HG02885 (cell line): ENCODE results near the gene FAM200C.
A peak's percentile ranks its signal among the peaks of the same experiment; 100 is the strongest.

Experiments
- ATAC-seq: cut with Tn5 transposase; IDR thresholded peaks from one replicate; pipeline ENCODE4 v1.9.1; 2021; ENCODE audit warnings: mild to moderate bottlenecking; ENCODE audit not compliant: unreplicated experiment, poor library complexity

The FAM200C gene

GRCh38 chr5:160369990-160370712 is 29.7 kb downstream of the FAM200C start, which contains the start of gene C1QTNF2:
Gene C1QTNF2 (minus strand): TSS chr5:160370626. CDS start chr5:160355011, 15,615 bp downstream.
- ATAC-seq: peak; percentile 61

- no peak for ATAC-seq
Measured at GRCh38 chr5:160367885-160368284, 32.0 kb downstream of the FAM200C start.

GRCh38 chr5:160367261-160367660 is 32.6 kb downstream of the FAM200C start:
- ATAC-seq: no peak

GRCh38 chr5:160366230-160366629 is 33.6 kb downstream of the FAM200C start:
- no peak for ATAC-seq

- no peak for ATAC-seq
Measured at GRCh38 chr5:160363660-160364395, 36.0 kb downstream of the FAM200C start.

- no peak for ATAC-seq
Measured at GRCh38 chr5:160363211-160363610, 36.6 kb downstream of the FAM200C start.

- no peak for ATAC-seq
Measured at GRCh38 chr5:160361624-160362228, 38.1 kb downstream of the FAM200C start.

- ATAC-seq: no peak
Measured at GRCh38 chr5:160360310-160360709, 39.5 kb downstream of the FAM200C start.

- no peak for ATAC-seq
Measured at GRCh38 chr5:160359816-160360215, 40.0 kb downstream of the FAM200C start.

- no peak for ATAC-seq
Measured at GRCh38 chr5:160359242-160359641, 40.6 kb downstream of the FAM200C start.

GRCh38 chr5:160357861-160358411 is 41.9 kb downstream of the FAM200C start:
- ATAC-seq: no peak

GRCh38 chr5:160357394-160357793 is 42.5 kb downstream of the FAM200C start:
- no peak for ATAC-seq

- ATAC-seq: no peak
Measured at GRCh38 chr5:160356550-160357347, 43.1 kb downstream of the FAM200C start.

GRCh38 chr5:160354666-160355065 is 45.2 kb downstream of the FAM200C start:
- no peak for ATAC-seq

GRCh38 chr5:160353379-160353778 is 46.5 kb downstream of the FAM200C start:
- ATAC-seq: no peak

- no peak for ATAC-seq
Measured at GRCh38 chr5:160352308-160352707, 47.5 kb downstream of the FAM200C start.

GRCh38 chr5:160349935-160350303 is 49.9 kb downstream of the FAM200C start:
- ATAC-seq: no peak

GRCh38 chr5:160349249-160349934 is 50.5 kb downstream of the FAM200C start:
- no peak for ATAC-seq

GRCh38 chr5:160348080-160348479 is 51.8 kb downstream of the FAM200C start:
- no peak for ATAC-seq

GRCh38 chr5:160347448-160347847 is 52.4 kb downstream of the FAM200C start:
- no peak for ATAC-seq
